GM12878 (cell line): ENCODE data around the gene GRAMD2B.

Source experiments
- ATF2 ChIP-seq: IDR thresholded peaks from 2 replicates; pipeline ENCODE4 v1.6.1; 2012; ENCODE audit warnings: low read length, inconsistent platforms
- BHLHE40 ChIP-seq, 2 experiments: fragments of 450-650 bp in 1 of 2; IDR thresholded peaks; 2 replicates each; pipeline ENCODE4 v1.6.1; 2011 to 2017; ENCODE audit warnings: low read depth in 2 of 2, borderline replicate concordance in 1 of 2, improper control_type of control experiment in 1 of 2, low read length in 1 of 2, mild to moderate bottlenecking in 1 of 2
- CEBPB ChIP-seq, 2 experiments: fragments of 150-350 bp in 1 of 2; IDR thresholded peaks; 2 replicates each; pipeline ENCODE4 v1.6.1; 2012 to 2014; ENCODE audit warnings: low read depth in 2 of 2, low read length in 2 of 2, borderline replicate concordance in 1 of 2, inconsistent platforms in 1 of 2
- CREM ChIP-seq: IDR thresholded peaks from 2 replicates; pipeline ENCODE4 v1.6.1; 2014; ENCODE audit warnings: antibody characterized with exemption, low read depth
- CTCF ChIP-seq, 3 experiments: IDR thresholded peaks in 2 of 3; conservative IDR thresholded peaks in 1 of 3; 2 replicates each; pipeline ENCODE4 v1.5.1; 2011; ENCODE audit warnings: low read depth in 3 of 3, low read length in 3 of 3, mild to moderate bottlenecking in 3 of 3, control low read depth in 2 of 3, moderate library complexity in 2 of 3, inconsistent platforms in 1 of 3, mixed read lengths in 1 of 3; ENCODE audit not compliant: control insufficient read depth in 2 of 3, insufficient read depth in 1 of 3; ENCODE audit errors: extremely low read depth in 1 of 3
- ETV6 ChIP-seq, 2 experiments: fragments of 450-650 bp in 1 of 2; IDR thresholded peaks in 1 of 2; conservative IDR thresholded peaks in 1 of 2; 2 replicates each; pipeline ENCODE4 v1.6.1; 2014; ENCODE audit warnings: antibody characterized with exemption in 1 of 2, borderline replicate concordance in 1 of 2, low read depth in 1 of 2, mild to moderate bottlenecking in 1 of 2, moderate library complexity in 1 of 2
- MTA3 ChIP-seq: IDR thresholded peaks from 2 replicates; pipeline ENCODE4 v1.6.1; 2012; ENCODE audit warnings: low read length, inconsistent platforms, borderline replicate concordance
- POLR2A ChIP-seq: IDR thresholded peaks from 2 replicates; pipeline ENCODE4 v1.6.1; 2011; ENCODE audit warnings: low read depth, mild to moderate bottlenecking, low read length
- POU2F2 ChIP-seq: IDR thresholded peaks from 3 replicates; pipeline ENCODE4 v1.6.1; 2011; ENCODE audit warnings: low read depth, mild to moderate bottlenecking, low read length, borderline replicate concordance
- USF2 ChIP-seq: IDR thresholded peaks from 2 replicates; pipeline ENCODE4 v1.6.1; 2011; ENCODE audit warnings: low read depth, low read length, improper control_type of control experiment, borderline replicate concordance
- ZSCAN29 ChIP-seq: fragments of 450-650 bp; IDR thresholded peaks from 2 replicates; pipeline ENCODE4 v1.6.1; 2017; ENCODE audit warnings: mild to moderate bottlenecking, moderate library complexity

- TF ChIP-seq POLR2A (no peak), CTCF (IDR thresholded peaks at IDR 0.05 in 2 of 3, conservative IDR thresholded peaks at IDR 0.05 in 1 of 3; ENCODE audit: control insufficient read depth in 2 of 3, extremely low read depth in 1 of 3, insufficient read depth in 1 of 3, low read depth in 3 of 3, low read length in 3 of 3) (no peak), USF2 (no peak), ZSCAN29 (no peak), ETV6 (conservative IDR thresholded peaks at IDR 0.05 in 1 of 2, IDR thresholded peaks at IDR 0.05 in 1 of 2; ENCODE audit: borderline replicate concordance in 1 of 2, low read depth in 1 of 2) (no peak), BHLHE40 (IDR thresholded peaks at IDR 0.05; ENCODE audit: borderline replicate concordance in 1 of 2, low read depth in 2 of 2, low read length in 1 of 2) (no peak), CEBPB (IDR thresholded peaks at IDR 0.05; ENCODE audit: borderline replicate concordance in 1 of 2, low read depth in 2 of 2, low read length in 2 of 2) (no peak), CREM (no peak), MTA3 (no peak), ATF2 (no peak), POU2F2 (no peak)
These were observed 112.8 kb downstream of the GRAMD2B start for GRCh38 chr5:126535856-126536545.
